Placental pericyte (primary cell): ENCODE results near the gene EML6. TPM values are rescaled to one million over a fixed set of nuclear protein-coding genes. Genes with fewer than 3 reads are reported as not detected.

Experiments used
- small RNA-seq: library from RNA; depleted of rRNA; stranded (forward); fragments of <200 nt; gene quantifications from one replicate; pipeline ENCODE3, GENCODE V24; 2012; ENCODE audit warnings: low replicate concordance
- total RNA-seq: library from RNA; depleted of rRNA; stranded (reverse); fragments of >200 nt; gene quantifications from 2 replicates; pipeline ENCODE4 v1.2.3, GENCODE V29; 2012

The EML6 gene
- 2.2 and 3.0 TPM in 2 replicates for total RNA-seq

DNA sequence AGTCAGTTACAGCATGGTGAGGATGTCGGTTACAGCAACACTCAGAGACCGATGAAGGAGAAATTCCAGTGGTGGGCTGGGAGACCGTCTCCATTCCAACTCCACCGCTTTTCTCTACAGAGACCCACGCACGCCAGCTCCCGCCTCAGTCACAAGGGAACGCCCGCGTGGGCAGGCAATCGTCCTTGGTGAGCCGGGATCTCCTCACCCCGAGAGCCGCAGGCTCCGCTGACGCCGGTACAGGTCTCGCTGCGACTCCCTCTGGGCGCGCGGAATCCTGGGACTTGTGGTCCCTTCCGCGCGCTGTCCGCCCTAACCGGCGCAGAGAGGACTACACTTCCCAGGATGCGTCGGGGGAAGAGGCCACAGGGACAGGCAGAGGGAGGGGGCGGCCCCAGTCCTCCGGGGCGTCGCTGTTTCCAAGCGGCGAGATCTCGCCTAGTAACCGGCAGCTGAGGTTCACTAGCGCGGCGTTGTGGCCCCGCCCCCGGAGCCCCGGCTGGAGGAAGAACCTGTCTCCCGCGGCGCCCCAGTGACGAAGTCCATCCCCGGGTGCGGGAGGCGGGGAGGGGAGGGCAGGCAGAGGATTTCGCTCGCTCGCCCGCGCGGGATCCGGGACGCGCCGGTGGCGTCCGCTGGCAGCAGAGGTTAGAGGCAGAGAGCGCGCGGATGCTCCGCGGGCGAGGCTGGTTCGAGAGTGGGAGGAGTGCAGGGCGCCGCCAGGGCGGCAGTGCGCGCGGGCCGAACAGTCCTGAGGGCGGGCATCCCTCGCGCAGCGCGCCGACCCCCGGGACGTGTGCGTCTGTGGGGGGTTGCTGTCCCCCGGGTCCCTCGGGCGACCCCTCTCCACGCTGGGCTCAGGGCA, at the start of gene EML6:
Gene EML6 (plus strand): TSS at position 532 of the 865 bp plus-strand sequence. CDS start 1,400 bp downstream, outside the sequence.

Small RNA genes within 50 kb of the gene (small RNA-seq; reads per million reads assigned to genes)
- gene RNU6-433P (not detected), gene RNU7-81P (not detected)
